C4-2B (cell line): ENCODE results near the gene DNAAF8.

Experiments
- H3K27ac ChIP-seq: fragments of 450-650 bp; 2 replicates; pipeline ENCODE4 v1.5.1; 2017
- ZFX ChIP-seq: fragments of 450-650 bp; IDR thresholded peaks from 2 replicates; pipeline ENCODE4 v1.6.1; 2017
- TF ChIP-seq, protein P1 (sequence below): fragments of 450-650 bp; conservative IDR thresholded peaks from 2 replicates; pipeline ENCODE4 v1.5.1; 2017; ENCODE audit warnings: mild to moderate bottlenecking

Gene DNAAF8

DNA sequence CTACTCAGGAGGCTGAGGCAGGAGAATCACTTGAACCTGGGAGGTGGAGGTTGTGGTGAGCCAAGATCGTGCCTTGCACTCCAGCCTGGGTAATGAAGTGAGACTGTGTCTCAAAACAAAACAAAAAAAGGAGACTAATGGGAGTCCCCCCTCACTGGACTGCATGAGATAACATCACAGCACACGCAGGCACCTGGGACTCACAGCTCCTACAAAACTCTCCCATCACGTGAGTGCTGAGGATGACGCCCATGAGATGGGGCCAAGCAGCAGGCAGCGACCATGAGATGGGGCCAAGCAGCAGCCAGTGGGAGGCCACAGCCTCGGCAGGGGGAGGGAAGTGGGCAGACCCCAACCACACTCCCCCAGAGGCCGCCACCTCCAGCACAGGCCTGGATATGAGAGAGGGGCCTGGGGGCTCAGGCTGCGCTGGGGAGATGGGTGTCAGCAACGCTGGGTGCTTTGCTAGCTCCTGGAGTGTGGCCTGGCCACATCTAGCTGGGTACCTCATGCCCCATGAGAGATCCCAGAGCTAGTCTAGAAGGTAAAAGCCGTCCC is 15.4 kb downstream of the DNAAF8 start:
- TF ChIP-seq ZFX: no peak
- TF ChIP-seq, protein P1, sequence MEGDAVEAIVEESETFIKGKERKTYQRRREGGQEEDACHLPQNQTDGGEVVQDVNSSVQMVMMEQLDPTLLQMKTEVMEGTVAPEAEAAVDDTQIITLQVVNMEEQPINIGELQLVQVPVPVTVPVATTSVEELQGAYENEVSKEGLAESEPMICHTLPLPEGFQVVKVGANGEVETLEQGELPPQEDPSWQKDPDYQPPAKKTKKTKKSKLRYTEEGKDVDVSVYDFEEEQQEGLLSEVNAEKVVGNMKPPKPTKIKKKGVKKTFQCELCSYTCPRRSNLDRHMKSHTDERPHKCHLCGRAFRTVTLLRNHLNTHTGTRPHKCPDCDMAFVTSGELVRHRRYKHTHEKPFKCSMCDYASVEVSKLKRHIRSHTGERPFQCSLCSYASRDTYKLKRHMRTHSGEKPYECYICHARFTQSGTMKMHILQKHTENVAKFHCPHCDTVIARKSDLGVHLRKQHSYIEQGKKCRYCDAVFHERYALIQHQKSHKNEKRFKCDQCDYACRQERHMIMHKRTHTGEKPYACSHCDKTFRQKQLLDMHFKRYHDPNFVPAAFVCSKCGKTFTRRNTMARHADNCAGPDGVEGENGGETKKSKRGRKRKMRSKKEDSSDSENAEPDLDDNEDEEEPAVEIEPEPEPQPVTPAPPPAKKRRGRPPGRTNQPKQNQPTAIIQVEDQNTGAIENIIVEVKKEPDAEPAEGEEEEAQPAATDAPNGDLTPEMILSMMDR: no peak
- no peak overlapping the region for H3K27ac ChIP-seq

DNA sequence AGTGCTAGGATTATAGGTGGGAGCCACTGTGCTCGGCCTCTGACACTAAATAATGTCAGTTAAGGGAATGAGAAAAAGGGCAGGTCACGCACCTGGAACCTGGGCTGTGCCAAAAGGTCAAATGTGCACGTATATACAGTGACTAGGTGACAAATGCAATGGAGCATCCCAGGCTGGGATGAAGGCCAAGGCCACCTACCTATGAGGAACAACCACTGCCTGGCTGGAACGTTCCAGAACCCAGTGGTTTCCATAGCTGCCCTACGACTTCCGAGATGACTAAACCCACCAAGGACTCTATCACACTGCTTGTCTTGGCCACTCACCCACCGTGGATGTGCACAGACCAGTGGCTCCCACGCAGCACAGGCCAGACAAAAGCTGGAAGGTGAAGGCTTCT is 16.6 kb downstream of the DNAAF8 start:
- no peak overlapping the region for H3K27ac ChIP-seq

DNA sequence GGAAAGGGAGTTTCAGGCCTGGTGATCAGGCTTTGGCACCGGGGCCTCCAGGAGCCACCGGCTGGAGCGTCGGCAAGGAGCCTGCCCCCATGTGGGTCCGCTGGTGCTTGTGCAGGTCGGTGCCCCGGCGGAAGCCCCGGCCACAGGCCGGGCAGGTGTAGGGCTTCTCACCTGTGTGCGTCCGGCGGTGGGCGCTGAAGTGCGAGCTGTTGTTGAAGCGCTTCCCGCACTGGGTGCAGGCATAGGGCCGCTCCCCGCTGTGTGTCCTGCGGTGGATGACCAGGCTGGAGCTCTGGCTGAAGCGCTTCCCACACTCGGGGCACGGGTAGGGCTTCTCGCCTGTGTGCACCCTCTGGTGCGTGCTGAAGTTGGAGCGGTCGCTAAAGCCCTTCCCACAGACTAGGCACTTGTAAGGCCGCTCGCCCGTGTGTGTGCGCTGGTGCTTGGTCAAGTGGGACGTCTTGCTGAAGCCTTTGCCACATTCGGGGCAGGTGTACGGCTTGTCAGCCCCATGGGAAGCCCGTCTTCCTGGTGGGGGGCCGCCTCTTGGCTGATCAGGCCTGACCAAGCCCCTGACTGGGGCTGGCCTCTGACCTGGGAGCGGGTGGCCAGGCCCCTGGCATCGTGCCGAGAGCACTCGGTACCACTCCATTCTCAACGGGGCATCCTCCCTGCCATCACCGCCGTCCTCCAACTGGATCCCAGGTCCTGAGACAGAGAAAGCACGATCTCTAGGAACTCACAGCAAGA is 18.2 kb downstream of the DNAAF8 start:
- TF ChIP-seq, protein P1: no peak
- TF ChIP-seq ZFX: no peak
- H3K27ac ChIP-seq: no peak overlapping the region

More for the DNA sequence above, 16.6 kb downstream of the DNAAF8 start:
- TF ChIP-seq, protein P1: no peak
- no peak for TF ChIP-seq ZFX

DNA sequence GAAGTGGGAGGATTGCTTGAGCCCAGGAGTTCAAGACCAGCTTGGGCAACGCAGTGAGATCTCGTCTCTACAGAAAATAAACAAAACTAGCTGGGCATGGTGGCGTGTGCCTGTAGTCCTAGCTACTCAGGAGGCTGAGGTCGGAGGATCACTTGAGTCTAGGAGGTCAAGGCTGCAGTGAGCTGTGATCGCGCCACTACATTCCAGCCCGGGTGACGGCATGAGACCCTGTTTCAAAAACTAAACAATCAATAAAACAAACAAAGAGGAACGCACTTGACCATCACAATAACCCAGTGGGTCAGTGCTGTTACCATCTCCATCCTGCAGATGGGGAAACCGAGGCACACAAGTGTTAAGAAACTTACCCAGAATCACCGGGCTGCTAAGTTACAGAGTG is 18.9 kb downstream of the DNAAF8 start:
- TF ChIP-seq, protein P1: no peak
- no peak for TF ChIP-seq ZFX
- no peak overlapping the region for H3K27ac ChIP-seq

DNA sequence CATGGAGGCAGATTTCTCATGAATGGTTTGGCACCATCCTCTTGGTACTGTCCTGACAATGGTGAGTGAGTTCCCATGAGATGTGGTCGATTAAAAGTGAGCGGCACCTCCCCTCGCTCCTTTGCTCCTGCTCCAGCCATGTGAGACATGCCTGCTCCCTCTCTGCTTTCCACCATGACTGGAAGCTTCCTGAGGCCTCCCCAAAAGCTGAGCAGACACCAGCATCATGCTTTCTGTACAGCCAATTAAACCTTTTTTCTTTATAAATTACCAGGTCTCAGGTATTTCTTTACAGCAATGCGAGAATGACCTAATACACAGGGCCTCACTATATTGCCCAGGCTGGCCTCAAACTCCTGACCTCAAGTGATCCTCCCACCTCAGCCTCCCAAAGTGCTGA is 20.5 kb downstream of the DNAAF8 start:
- no peak overlapping the region for H3K27ac ChIP-seq
- TF ChIP-seq, protein P1: no peak
- no peak for TF ChIP-seq ZFX

DNA sequence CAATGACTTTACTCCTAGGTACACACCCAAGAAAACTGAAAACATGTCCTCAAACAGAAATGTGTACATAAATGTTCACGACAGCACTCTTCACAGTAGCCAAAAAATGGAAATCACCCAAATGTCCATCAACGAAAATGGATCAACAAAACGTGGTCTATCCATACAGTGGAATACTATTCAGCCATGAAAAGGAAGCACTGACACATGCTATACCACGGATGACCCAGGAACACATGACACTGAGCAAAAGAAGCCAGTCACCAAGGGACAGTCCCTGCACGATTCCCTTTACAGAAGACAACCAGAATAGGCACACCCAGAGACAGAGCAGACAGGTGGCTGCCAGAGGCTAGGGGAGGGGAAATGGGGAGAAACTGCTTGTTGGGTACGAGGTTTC is 21.4 kb downstream of the DNAAF8 start:
- TF ChIP-seq, protein P1: no peak

DNA sequence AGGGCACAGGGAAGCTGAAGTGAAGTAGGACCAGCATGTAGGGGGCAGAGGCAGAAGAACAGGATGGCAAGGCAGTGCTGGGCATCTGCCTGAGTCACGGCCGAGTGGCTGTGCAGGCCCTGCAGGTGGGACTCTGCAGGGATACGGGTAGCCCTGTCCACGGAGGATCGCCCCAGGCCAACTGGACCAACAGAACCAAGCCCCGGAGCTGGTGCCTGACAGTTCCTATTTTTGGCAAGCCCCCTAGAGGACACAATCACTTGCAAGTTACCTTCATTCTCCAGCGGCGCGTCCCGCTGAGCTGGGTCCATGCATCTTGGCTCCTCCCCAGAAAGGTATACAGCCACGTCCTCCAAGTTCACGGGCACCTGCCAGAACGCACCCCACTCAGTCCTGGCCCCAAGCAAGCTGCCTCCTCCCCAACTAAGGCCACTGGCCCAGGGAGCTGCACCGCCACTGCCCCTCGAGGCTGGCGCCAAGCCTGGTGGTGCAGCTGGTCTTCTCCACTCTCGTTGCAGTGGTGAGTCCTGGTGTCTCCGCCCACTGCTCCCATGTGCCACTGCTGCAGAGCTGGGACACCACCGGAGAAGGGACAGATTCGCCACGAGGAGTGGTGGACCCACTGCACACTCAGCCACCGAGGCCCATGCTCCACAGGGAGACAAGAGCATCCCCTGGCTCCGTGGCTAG is 26.0 kb downstream of the DNAAF8 start:
- TF ChIP-seq, protein P1: no peak
- no peak for TF ChIP-seq ZFX
- H3K27ac ChIP-seq: no peak overlapping the region

More for the DNA sequence above, 21.4 kb downstream of the DNAAF8 start:
- no peak overlapping the region for H3K27ac ChIP-seq
